ENCODE data around the gene PRPF8.

- TF ChIP-seq SUZ12 (IDR thresholded peaks at IDR 0.05; ENCODE audit: extremely low read depth, insufficient read depth, insufficient read length) (no peak), YY1 (IDR thresholded peaks at IDR 0.05; ENCODE audit: insufficient read depth, insufficient read length) (no peak), ZNF274 (IDR thresholded peaks at IDR 0.05; ENCODE audit: low read depth, low read length) (no peak)
Measured at GRCh38 chr17:1627182-1627981, 57.3 kb downstream of the PRPF8 start.

All from NT2/D1 (cell line).